DMS153 treated with DMSO at 0.1 percent for 48 hours (cell line): Measurements from ENCODE around the gene GRID2.

Experiments used
- DNase-seq: peaks from one replicate; lab custom pipeline; 2025; ENCODE audit not compliant: unreplicated experiment; lab: John Stamatoyannopoulos, UW

Gene GRID2

DNA sequence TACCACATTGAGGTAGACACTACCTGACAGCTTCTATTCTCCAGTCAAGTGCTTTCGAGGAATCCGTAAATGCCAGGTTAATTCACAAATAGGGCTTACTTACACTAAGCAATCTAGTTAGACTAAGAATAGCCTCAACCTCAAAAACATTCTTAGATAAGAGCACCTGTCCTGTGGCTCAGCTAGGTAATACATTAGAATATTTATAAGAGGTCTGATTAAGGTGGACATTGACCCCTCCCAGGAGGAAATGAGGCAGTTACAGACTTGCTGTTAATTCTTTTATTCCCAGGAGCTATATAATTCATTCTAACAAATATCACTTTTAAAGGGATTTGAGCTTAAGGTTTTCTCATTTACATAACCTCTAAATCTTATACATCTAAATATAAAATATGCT, 758.1 kb downstream of the GRID2 start:
- no peak for DNase-seq

DNA sequence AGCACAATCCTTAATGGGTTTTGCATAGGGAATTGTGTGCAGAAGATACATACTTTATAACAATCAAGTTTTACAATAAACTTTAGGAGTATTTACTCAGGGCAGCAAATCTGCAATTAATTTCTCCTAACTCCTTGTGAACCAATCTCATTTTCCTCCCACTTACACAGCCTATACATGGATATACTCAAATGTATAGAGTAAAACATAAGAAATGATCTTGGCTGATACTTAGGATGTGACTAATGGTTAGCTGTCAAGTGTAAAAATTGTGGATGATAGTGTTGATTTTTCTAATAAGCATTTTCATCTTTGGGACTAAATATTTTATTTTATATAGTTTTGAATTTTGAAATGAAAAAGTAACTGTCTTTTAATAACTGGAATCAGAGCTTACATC, 759.6 kb downstream of the GRID2 start:
- no peak for DNase-seq

DNA sequence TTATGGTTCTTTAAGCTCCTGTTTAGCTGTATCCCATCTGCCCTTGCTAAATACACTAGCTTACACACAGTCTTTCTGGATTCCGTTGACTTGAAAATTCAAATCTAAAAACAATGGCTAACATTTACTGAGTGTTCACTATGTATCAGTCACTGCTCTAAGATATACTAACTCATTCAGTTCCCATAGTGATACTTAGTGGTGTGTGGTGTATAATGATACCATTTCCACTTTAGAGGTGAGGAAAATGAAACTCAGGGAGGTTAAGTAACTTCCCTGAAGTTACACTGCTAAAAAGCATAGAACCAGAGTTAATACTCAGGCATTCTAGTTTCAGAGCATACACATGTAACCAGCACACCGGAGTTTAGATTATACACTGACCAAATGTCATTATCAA, 762.0 kb downstream of the GRID2 start:
- DNase-seq: no peak

DNA sequence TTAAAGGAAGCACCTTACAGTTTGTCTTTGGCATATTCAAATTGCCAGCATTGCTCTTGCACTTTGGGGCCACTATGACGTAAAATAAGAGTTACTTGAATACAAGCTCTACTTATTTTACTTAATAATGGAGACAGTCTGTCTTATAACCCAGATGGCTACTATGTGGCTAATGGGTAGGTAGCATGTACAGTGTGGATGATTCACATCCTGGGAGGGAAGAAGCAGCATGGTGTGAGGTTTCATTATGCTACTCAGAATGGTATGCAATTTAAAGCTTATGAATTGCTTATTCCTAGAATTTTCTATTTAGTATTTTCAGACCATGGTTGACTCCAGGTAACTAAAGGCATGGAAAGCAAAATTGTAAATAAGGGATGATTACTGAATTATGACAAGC, 763.0 kb downstream of the GRID2 start:
- no peak for DNase-seq

DNA sequence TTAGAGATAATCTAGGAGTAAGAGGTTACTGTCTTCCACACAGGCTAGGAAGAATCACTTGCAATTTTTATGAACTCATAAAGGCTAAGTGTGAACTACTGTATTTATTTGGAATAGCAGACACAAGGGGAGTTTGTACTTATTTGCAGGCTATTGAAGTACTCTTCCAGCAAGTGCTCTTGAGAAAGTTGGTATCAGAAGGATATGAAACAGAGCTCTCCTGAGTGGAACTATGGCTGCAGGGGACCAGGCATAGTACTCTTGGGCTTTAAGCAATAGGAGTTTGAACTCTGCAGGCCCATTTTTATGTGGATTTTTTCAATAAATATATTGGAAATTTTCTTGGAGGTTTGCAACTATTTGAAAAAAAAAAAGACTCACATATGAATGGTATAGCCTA, 768.5 kb downstream of the GRID2 start:
- DNase-seq: no peak

DNA sequence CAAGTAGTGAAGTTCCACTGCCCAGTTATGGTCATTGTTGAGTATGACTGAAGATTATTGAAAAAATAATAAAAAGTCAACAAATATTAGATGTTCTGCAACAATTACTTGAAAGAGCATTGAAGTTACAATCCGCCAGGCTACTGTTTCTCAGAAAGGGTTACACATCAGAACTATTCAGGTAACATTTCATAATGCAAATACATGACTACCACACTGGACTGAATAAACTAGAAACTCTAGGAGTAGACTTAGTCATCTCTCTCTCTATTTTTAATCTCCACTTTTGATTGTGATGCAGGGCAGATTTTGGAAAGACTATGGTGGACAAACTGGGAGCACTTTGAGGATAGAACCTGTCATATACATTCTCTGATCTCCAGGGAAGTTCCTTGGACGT, 776.5 kb downstream of the GRID2 start:
- no peak for DNase-seq

DNA sequence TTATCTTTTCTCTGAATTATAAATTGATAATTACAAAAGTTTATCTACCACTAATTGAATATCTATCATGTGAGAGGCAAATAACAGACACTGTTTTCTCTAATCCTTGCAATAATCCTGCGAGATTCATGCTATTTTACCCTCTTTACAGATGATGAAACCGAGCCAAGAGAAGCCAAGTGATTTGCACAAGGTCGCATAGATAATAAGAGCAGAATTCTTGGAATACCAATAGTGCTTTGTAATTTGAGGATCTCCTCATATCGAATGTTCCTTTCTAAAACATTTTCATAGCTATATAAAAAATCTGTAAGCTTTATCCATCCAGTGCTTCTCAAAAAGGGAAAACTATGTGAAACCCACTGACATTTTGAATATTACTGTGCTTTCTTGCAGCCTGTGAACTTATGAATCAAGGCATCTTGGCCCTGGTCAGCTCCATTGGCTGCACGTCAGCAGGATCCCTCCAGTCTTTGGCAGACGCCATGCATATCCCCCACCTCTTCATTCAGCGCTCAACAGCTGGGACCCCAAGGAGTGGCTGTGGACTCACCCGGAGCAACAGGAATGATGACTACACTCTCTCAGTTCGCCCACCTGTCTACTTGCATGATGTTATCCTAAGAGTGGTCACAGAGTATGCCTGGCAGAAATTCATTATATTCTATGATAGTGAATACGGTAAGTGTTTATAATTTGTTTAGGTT, 781.0 kb downstream of the GRID2 start:
- no peak for DNase-seq

DNA sequence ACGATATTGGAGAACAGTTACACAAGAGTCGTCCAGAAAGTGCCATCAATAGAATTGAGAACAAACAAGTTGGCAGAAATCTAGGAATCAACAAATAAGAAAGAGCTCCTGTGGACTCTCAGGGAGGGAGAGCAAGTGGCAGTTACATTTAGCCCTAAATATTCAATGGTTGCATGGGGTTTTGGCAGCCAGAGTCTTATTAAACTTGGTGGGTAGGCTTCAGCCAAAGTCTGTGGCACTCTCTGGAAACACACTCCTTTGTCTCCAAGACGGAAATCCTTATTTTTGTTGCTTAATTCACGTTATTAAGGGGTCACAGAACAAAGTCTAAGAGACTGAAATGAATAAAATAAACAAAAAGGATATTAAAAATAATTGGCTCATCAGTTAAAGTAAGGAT, 782.6 kb downstream of the GRID2 start:
- no peak for DNase-seq

DNA sequence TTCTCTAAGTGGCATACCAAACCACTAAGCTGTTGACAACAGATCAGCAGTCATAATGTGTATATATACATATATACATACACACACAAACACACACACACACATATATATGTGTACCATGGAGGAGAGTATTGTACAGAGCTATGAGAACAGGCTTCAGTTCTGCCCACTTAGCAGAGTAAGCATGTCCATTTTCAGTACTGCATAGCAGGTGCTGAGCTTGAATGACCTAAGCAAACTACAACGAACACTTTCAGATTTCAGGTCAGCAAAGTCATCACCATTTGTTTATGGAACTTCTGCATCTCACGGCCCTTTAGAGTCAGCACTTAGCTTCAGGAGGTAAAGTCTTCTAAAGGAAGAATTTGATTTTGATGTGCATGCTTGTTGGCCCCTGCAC, 789.0 kb downstream of the GRID2 start:
- DNase-seq: no peak

DNA sequence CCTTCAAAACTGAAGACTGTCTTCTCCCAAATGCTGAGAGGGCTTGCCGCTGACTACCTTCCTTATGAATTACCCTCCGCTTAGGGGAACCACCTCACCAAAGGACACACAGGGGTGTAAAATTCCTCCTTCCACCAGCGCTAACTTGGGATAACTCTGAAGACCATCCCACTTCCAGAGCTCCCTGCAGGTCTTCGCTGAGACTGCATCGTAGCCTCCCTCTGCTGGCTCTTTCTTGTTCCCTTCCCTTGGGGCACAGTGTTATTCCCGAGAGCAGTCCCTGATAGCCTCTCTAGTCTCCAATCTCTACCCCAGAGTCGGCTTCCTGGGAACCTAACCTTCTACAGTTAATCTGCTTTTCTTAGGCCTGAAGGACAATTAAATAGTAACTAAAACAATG, 799.3 kb downstream of the GRID2 start:
- DNase-seq: no peak

DNA sequence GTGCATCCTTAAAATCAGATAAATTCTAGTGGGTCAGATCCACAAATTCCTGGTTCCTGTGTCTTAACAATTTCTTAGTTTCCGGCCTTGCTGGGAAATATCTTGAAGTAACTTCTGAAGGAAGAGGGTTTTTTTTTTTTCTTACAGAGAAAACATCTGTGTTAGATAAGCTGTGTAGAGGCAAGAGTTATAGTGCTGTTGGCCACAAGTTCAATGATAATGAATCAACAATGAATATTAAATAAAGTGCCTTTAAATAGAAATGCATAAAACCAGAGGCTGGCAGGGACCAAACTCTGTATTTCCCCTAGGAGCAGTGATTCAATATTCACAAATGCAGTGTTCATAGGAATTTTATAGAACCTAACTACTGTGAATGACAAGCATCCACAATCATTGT, 812.9 kb downstream of the GRID2 start:
- no peak for DNase-seq

DNA sequence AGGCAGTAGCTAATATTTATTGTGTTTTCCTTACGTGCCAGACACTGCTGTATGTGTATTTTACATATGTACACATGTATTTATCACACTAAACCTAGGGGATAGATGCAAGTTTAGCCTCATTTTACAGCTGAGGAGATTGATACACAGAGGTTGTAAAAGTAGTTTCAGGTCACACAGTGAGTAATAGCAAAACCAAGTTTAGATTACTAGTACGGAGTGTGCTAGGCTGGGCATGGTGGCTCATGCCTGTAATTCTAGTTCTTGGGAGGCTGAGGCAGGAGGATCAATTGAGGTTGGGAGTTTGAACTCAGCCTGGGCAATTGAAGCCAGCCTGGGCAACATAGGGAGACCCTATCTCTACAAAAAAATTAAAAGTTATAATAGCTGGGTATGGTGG, 823.7 kb downstream of the GRID2 start:
- no peak for DNase-seq

DNA sequence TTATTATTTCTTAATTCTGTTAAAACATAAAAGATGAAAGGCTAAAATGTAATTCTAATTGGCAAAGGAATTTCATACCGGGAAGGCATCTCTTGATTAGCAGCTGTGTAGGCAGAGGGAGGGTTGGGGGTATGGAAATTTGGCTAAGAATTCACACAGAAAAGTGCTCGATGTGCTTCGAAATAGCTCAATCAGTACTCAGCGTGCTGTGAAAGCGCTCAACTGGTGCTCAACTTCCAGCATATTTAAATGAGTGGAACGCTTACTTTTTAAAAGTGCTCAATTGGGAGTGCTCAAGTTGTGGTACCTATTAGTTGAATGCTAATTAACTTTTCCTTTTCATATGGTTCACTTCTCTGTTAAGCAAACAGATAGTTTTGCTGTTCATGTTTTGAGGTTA, 828.9 kb downstream of the GRID2 start:
- DNase-seq: no peak

DNA sequence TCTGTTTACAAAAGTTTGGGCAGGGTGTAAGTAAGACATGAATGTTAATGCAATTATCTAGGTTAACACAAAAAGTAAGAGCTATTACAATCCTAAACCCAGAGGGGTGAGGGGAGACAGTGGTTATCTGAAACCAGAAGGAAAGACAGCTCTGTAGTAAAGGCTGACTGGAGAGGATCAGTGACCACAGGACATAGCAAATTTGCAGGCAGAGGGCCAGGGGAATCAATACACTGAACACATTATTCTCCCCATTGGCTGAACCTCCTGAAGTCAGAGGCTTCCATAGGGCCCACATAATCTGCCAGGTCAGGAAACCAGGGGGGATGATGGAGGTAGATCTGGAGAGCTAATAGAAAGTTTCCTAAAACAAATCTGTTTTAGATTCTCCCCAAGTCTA, 835.4 kb downstream of the GRID2 start:
- DNase-seq: no peak

DNA sequence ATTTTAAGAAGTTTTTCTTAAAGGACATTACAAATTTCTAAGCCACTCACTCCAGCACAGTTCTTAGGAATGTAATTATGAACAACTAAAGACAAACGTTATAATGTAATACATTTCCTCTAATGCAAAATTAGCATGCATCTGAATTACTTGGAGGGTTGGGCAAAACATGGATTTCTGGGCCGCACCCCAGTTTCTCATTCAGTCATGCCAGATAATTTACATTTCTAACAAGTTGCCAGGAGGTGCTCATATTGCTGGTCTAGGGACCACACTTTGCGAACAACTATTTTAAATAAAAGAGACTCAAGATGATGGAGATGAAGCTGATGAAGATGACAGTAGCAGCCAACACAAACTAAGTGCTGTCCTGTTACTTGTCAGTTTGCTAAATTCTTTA, 840.1 kb downstream of the GRID2 start:
- DNase-seq: no peak

DNA sequence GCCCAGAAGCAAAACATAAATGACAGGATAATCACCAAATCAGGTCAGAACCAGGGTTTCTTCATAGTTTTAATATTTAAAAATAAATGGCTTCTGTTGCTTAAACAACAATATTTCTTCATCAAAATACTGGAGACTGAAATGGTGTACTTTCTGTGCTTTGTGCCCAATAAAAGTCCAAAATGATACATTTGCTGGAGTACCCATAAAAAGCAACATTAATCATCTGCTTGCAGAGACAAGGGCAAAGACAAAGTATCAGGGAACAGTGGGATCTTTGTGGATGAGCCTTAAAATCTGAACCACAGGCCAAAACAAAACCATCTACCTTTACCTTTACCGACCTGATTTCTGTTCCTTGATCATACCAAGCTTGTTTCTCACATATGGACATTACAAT, 840.9 kb downstream of the GRID2 start:
- DNase-seq: no peak

DNA sequence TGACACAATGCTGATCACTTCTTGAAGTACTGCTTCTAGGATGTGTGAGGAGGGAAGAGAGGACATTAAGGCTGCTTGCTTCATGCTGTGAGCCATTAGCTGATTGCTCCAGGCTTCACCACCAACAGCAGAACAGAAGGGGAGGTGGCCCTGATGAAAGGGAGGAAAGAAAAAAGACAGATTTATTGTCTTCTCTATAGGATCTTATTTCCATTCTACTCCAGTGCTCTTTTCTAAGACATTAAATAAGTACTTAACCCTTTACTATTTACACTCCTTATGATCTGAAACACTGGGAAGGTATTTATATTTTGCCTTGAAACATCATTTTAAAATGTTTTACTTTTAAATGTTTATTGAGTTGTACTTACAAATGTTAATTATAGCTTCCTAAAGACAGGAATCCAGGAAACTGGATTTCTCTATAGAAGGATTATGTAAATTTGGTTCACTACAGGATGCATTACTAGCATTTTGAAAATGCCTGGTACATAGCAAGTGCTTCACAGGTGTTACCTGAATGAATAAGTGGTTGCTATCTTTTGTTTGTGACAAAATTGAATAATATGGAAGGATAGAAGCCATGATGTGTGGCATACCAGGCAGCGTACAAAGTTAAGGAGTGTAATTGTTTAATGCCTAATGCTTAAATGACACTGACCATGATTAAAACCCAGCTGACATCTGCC, 843.9 kb downstream of the GRID2 start:
- DNase-seq: no peak

DNA sequence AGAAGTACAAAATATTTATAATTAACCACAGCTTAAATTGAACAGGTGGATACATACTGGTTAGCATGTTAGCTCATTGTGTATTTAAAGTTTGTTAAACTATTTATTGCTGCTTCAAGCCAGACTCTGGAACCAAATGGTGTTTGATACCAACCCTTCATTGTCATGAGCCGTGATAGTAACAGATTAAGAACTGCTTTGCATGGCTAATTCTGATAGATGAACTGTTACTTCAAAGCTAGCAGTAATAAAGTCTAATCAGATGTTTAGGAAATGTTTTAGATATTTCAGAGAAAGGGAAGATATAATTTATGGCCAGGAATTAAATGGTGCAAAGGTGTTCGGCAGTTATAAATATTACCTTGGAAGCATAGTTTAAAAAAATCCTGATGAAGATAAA, 848.7 kb downstream of the GRID2 start:
- DNase-seq: no peak

DNA sequence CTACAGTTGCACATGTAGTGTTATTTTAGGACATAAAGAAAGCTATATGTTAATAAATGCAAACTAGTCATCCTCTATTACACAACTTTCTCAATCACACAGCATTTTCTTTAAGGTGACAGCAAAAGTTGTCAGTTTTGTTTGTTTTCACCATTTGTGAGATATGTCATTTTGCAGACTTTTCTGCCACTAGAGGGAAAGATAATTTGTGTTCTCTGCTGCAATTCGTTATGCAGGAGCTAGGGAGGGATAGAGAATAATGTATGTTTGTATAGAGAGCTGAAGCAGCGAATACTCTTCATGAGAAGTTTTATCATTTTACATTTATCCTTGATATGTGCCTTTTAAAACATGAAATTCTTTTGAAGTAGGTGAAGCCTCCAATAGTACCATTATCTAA, 854.2 kb downstream of the GRID2 start:
- DNase-seq: no peak

DNA sequence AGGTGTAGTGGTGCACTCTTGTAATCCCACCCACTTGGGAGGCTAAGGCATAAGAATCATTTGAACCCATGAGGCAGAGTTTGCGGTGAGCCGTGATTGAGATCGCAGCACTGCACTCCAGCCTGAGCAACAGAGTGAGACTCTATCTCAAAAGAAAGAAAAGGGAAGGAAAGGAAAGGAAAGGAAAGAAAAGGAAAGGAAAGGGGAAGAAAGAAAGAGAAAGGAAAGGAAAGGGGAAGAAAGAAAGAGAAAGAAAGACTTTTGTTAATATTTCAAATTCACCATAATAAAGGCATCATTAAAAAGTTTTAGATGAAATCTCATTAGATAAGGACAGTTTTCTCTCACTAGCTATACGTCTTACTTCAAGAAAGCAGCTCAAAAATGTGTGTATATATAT, 864.3 kb downstream of the GRID2 start:
- no peak for DNase-seq

DNA sequence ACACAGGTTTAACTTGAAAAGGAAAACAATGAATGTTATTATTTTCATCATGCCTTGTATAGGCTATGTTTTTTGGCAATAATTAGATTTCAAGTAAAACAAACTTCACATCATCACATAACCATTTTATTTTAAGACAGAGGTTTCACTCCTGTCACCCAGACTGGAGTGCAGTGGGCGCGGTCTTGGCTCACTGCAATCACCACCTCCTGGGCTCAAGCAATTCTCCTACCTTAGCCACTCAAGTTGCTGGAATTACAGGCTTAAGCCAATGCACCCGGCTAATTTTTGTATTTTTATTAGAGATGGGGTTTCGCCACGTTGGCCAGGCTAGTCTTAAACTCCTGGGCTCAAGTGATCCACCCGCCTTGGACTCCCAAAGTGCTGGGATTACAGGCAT, 866.2 kb downstream of the GRID2 start:
- no peak for DNase-seq

DNA sequence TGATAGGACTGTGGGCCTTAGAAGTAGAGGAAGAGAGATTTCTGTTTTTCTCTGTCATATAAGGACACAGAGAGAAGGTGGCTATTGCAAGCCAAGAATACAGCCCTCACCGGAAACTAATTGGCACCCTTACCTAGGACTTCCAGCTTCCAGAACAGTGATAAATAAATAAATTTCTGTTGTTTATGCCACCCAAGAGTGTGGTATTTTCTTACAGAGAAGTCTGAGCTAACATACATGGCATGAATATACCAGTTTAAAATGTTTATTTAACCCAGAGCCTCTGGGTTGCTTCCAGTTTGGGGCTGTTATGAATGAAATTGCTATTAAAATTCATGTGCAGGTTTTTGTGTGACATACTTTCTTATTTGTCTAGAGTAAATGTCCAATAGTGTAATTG, 870.8 kb downstream of the GRID2 start:
- DNase-seq: no peak

DNA sequence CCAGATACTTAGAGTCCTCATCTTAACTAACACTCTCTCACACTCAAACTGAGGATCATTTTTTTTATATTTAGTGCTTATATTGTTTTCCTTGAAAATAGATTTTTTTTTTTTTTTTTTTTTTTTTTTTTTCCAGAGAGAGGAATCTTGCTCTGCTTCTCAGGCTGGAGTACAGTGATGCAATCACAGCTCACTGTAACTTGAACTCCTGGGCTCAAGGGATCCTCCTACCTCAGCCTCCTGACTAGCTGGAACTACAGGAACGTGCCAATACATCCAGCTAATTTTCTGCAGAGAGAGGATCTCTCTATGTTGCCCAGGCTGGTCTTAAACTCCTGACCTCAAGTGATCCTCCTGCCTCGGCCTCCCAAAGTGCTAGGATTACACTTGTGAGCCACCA, 874.5 kb downstream of the GRID2 start:
- no peak for DNase-seq
